Activated CD8-positive, alpha-beta memory T cell treated with anti-CD3 and anti-CD28 coated beads, Interleukin-2, amount 50 U/mL, for 24 hours (primary cell): ENCODE results near the gene BAZ1B.
"Not testable (repeated sequence)": the region's sequence is repeated elsewhere in the genome, so short reads cannot be mapped to it uniquely, and the experiment has no call there.

Source experiments
- DNase-seq: peaks from one replicate; pipeline ENCODE4 v3.0.0-alpha.2; 2020; ENCODE audit errors: extremely low read depth

Gene BAZ1B

DNA sequence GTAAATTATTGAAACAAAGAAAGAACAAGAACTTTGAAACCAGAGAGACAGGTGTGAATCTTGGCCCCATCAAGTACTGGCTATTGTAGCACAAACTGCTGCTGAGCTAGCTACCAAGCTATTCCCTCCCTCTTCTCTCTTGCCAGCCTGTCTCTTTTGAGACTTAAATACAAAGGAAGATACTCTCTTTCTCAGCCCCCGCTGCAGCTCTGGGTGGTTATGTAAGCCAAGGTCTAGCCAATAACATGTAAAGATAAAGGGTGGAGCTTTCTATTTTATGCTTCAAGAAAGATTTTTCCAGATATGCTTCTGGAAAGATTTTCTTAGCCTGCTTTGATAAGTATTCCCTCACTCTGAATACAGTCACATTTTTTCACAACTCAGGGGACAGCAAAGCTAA is 17.2 kb downstream of the BAZ1B start:
- no peak for DNase-seq

DNA sequence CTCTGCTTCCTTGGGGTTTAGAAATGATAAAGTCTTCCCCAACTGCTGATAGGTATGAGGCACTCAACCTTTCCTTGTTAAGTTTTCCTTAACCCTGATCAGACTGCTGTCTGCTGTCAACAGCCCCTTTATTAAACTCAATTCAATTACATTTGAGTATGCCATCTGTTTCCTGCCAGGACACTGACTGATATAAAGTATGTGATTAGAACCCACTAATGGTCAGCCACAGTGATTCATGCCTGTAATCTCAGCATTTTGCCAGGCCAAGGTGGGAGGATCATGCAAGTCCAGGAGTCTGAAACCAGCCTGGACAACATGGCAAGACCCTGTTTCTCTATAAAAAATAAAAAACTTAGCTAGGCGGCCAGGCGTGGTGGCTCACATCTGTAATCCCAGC is 18.1 kb downstream of the BAZ1B start:
- DNase-seq = no peak

DNA sequence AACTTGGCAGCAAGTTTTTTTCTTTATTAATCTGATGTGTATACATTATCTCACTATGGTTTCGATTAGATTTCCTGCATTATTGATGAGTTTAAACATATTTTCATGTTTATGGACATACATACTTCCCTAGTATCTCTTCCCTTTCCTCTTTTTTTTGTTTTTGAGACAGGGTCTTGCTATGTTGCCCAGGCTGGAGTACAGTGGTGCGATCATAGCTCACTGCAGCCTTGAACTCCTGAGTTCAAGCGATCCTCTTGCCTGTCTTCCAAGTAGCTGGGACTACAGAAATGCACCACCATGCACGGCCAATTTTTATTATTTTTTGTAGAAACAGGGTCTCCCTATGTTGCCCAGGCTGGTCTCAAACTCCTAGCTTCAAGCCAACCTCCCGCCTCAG is 18.9 kb downstream of the BAZ1B start:
- no peak for DNase-seq

DNA sequence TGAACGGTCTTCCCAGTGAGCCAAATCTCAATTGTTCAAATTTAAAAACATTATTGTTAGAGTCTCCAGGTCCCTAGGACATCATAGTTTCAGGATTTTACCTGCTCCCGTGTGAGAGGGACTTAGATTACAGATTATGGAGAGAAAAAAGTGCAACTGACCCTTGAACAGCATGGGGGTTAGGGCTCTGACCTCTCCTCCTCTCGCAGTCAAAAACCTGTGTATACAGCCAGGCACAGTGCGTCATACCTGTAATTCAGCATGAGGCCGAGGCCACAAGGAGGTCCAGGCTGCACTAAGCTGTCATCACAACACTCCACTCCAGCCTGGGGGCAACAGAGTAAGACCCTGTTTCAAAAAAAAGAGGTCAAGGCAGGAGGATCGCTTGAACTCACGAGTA is 25.5 kb downstream of the BAZ1B start:
- DNase-seq = no peak

DNA sequence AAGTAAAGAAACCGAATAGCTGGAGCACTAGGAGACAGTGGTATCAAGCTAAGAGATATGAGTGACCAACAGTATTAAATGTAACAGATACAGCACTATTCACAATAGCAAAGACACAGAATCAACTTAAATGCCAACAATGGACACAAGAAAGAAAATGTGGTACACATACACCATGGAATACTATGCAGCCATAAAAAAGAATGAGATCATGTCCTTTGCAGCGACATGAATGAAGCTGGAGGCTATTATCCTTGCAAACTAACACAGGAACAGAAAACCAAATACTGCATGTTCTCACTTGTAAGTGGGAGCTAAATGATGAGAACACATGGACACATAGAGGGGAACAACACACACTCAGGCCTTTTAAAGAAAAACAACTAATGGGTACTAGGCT is 26.6 kb downstream of the BAZ1B start:
- not testable (repeated sequence) for DNase-seq

DNA sequence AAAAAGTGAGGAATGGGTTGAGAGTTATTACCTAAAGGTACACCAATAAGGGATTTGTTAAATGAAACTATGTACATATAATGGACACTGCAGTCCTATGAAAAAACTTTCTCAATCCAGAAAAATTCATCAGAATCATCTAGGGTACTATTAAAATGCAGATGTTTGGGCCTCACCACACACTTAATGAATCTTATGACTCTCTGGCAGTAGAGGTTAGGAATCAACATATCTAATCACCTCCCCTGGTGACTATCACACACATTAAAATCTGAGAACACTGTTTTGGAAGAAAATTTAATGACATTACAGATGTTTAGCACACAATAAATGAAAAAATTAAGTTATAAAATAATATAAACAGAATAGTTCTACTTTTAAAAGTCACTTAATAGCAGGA is 32.1 kb downstream of the BAZ1B start:
- no peak for DNase-seq

DNA sequence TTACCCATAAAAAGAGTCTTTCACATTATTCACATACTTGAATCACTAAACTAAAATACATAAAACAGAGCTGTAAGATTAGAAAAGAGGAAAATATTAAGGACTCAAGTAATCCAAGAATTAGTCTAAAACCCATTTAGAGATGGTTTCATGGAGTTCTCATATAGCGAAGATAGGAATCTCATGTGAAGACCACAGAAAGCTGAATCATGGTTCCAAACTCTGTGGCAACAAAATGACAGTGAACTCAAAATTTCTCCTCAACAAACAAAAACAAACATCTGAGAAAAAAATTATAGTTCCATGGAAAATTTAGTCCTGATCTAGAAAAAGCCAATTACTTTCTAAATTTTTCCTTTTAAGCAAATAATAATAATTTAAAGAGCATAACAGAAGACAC is 34.6 kb downstream of the BAZ1B start:
- no peak for DNase-seq

DNA sequence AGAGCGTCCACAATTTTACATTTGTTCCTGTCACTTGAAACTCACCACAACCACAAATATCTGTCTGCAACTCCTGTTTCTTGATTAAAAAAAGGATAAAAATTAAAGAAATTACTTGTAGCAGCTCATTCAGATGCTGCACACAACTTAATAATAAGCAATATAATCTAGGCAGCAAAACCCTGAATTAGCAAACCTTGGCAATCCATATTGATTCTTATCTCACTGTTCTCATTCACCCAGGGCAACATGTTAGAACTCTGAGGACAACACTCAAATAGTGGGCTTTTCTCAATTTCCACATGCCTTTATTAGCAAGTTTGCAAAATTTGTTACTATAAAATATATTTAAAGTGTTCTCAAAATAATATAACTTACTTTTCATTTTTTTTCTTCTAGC is 38.9 kb downstream of the BAZ1B start:
- no peak for DNase-seq

DNA sequence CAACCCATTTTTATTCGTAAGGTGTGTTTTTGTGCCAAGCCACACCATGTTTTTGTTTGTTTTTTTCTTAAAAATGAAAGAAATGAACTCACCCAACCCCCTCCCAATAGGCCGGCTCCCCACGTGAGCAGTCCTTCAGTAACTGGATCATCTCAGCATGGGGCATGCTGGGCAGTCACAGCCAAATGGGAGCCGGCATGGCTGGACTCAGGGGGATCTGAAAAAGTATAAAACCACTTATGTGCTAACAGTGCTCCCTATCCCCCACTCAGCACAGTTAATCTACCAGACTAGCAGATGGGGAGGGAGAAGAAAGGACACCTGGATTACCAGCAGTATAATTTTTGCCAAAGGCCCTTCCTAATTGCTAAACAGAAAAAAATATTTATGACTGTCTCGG is 39.3 kb downstream of the BAZ1B start:
- DNase-seq = no peak

DNA sequence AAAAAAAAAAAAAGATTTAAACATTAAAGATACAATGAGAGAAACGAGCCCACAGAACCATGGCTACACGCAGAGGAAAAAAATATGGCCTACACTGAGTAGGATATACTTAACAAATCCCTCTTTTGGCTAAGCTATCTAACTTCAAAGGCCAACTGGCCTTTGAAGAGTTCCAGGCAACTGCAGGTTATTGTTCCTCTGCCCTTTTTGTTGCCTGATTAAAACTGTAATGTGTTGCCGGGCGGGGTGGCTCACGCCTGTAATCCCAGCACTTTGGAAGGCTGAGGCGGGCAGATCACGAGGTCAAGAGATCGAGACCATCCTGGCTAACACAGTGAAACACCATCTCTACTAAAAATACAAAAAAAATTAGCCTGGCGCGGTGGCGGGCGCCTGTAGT is 40.6 kb downstream of the BAZ1B start:
- DNase-seq = not testable (repeated sequence)

DNA sequence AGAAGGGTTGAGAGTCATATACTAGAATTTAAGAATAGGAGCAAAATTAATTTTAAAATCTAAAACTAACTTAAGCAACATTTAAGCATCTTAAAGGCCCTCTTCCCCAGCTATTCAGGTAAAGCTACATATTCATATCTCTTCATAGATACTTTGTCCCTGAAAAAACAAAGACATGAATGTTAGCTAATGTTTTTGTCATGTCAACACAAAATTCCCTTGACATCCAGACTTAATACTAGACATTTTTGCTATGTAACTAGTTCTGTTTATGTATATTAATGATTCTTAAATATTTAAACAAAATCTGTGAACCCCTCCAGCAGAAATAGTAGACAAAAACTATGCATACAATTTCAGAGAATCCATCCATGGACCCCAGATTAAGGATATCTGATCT is 43.5 kb downstream of the BAZ1B start:
- no peak for DNase-seq

DNA sequence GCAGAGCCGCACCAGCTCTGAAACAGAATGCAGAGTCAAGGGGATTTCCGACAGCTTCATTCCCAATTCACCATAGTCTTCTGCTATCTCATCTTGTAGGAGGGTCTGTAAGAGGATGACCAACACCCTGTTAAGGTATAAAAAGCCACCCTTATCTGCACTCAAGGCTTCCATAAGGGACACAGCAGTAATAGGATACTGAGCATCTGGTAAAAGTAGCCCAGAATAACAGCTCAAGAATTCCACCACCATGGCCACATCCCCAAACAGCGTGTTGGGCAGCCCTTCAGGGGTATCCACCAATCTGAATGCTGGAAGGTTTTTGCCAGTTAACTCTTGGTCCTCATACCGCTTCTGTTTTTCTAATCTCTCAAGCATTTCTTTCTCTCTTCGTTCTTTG is 44.7 kb downstream of the BAZ1B start:
- no peak for DNase-seq

DNA sequence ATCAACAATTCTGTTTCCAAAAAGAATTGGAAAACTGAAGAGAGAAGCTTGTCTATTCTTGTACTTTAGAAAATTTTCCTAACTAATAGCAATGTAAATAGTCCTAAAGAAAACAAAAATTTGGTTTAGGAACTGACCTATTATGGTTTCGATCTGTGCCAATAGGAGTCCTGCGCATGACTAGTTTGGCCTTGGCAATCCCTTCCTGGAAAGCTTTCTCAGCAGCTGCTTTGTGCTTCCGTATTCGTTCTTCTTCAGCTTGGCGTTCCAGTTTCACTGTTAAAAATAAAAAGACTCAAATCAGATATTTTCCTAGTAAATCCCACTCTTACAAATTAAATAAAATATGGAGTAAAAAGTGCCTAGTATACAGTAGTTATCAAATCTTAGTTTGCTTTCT is 51.9 kb downstream of the BAZ1B start:
- no peak for DNase-seq

DNA sequence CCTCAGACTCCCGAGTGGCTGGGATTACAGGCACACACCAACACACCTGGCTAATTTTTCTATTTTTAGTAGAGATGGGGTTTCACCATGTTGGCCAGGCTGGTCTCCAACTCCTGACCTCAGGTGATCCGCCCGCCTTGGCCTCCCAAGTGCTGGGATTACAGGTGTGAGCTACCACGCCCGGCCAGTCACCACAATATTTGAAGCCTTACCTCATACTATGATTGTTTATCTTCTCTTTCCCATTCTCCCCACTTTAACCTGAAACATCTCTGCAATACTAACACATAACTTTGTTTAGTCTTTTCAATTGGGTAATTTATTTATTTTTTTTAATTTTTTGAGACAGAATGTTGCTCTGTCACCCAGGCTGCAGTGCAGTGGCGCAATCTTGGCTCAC is 55.0 kb downstream of the BAZ1B start:
- not testable (repeated sequence) for DNase-seq

DNA sequence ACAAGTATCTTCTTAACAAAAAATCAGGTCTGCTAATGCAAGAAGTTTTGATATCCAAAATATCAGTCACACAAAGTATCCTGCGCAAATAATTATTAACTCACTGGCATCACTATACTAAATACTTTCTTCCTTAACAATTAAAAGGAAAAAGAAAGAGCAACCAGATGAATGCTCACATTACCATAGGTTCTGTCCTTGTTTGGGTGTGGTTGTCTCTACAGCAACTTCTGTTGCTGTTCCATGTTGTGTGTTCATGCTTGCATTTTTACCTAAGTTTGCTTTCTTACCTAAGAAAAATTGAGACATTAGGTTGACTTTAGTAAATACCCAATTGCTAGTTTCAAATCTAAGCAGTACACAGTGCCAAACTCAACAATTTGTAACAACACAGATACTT is 56.0 kb downstream of the BAZ1B start:
- DNase-seq = no peak

DNA sequence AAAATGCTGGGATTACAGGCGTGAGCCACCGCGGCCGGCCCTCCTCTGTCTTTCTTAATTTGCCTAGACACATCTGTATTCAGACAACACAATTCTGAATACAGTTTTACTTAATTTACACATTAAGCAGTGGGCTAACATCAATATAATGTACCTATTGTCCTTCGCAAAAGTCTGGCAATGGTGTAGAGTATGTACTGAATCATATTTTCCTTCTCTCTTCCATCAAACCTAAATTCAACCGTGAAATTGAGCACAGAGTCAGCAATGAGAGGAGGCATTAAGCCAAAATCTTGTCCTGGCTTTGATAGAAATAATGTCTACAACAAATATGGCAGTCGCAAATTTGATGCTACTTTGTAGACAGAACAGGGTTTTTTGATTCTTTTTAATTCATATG is 58.1 kb downstream of the BAZ1B start:
- DNase-seq = no peak

DNA sequence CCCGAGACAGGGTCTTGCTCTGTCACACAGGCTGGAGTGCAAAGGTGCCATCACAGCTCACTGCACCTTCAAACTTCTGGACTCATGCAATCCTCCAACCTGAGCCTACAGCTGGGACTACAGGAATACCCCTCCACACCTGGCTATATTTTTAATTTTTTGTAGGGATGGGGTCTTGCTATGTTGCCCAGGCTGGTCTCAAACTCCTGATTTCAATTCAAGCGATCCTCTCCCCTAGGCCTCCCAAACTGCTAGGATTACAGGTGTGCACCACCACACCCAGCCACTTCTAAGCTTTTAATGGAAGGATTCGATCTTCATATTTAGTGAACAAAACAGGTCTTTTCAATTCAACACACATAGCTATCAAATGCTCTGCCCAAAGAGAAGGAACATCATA is 58.8 kb downstream of the BAZ1B start:
- DNase-seq = no peak

DNA sequence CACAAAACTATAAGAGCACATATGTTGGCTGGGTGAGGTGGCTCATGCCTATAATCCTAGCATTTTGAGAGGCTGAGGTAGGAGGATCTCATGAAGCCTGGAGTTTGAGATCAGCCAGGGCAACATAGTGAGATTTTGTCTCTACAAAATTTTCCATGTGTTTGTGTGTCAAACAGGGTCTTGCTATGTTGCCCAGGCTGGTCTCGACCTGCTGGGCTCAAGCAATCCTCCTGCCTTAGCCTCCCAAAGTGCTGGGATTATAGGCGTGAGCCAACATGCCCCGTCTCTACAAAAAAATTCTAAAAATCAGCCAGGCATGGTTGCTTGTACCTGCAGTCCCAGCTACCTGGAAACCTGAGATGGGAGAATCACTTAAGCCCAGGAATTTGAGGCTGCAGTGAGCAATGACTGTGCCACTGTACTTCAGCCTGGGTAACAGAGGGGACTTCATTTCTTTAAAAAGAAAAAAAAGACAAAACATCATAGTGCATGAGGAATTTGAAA is 60.3 kb downstream of the BAZ1B start:
- no peak for DNase-seq

DNA sequence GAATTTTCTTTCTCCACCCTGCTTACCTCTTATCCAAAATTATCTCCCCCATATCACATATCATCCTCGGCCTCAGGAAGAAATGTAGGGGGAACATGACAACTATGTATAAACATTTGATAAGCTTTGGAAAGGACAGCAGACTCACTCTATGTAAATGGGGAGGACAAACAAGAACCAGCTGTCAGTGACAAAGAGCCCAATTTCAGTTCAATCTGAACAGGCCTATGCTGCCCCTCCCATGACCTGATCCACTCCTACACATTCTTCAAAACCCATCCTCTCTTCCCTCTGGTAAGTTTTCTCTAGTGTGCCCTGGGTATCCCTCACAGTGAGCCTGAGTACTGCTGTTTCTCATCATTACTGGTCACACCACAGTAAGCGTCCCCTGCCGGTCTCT is 67.7 kb downstream of the BAZ1B start:
- no peak for DNase-seq

DNA sequence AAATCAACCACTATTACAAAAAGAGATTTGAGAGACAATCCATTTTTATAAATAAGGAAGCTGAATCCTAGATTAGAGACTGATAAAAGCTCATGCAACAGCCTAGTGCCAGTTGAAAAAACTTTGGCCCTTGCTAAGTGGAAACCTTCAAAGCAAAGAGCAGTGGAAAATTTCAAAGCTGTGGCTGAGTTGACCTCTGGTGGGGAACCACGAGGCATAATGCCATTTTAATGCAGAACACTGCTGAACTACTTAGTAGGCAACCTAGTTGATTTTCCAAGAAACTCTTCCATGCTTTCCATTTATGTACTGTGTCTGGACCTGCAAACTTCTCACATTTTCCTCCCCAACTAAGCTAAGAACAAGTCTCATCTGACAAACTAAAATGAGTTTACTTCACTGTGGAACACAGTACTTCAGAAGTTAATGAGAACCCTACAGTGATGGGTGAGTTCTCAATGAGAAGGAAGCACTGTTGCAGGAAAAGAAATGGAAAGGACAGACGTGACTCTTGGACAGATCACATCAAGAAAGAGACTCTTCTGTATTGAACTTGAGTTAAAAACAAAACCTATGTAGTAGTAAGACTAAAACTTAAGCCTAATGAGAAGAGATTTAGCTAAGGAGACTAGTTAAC is 69.0 kb downstream of the BAZ1B start:
- no peak for DNase-seq

DNA sequence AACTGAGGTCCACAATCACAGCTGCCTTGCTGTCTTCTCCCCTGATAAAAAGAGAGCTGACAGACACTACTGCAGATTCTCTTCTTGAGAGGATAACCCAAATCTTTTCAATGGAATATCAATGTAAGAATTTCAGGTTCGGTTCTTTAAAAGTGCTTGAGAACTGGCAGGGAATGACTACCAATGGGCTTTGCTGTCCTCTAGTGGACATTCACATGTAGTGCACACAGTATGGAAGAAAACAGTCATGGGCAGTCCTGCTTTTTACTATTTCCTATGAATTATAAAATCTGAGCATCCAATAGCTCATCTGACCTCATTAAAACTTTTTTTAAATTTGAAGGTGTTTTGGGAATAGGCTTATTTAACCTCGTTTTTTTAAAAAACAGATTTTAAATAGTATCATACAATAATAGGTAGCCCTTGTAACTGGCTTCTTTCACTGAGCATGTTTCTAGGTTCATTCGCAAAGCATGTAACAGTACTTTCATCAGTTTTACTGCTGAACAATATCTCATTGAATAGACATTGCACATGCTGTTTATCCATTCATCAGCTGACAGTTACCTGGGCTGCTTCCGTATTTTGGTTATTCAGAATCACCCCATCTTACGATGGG is 70.2 kb downstream of the BAZ1B start:
- DNase-seq = no peak

DNA sequence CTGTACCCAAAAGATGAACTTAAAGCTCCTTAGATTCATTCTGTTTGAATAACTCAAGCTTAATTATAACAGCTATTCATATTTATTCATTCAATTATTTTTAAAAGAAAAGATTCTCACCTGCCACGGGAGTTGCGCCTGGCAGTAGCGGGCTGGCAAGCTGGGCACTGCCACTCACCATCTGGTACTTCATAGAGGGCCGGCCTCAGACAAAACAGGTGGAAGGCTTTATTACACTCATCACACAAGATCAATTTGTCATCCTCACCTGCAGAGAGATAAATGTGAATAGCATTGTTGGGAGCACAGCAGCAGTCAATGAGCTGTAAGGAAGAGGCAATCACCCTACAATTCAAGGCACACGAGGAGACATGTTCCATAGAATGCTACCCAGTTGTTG is 72.7 kb downstream of the BAZ1B start:
- DNase-seq = no peak

DNA sequence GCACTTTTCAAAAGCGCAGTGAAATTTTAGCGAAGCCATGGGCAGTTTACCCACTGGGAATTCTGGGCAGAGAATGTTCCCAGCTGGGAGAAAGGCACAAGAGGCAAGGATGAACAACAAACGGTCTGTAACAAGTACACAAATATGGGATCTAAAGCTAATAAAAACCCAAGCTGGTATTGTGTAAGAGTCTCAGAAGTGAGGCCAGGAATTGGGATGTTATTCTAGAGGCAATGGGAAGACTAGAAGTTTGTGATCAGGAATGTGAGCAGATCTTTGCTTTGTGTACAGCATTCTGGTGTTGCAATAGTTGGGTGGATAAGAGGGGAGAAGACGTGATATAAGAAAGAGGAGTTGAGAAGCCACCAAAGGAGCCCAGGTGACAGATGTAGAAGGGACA is 73.5 kb downstream of the BAZ1B start:
- DNase-seq = no peak

DNA sequence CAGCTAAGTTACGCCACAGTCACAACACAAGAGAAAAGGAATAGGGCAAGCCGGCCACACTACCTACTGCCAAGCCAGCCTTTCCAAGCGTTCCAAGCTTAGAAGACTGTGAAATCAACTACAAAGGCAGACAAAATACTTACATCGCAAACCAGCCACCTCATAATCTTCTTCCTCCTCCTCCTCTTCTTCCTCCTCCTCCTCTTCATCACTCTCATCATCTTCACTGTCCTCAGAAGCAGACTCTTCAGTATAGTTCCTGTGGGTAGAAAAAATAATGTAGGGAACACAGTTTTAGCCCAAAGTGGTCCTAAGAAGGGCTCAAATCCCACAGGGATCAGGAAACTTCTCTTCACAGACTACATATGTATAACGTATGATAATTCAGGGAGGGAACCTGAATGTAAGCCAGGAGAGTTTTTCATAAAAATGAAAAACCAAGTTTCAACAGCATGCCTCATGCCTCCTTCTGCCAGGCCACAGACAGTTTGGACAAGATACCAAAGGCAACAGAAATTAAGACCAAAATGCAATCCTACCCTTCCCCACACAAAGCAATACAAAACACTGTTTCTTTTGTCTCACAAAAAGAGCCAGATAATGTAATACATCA is 74.9 kb downstream of the BAZ1B start:
- DNase-seq = no peak
